ENCODE results near the gene TPBGL. TPM values are rescaled to one million over a fixed set of nuclear protein-coding genes. Genes with fewer than 3 reads are reported as not detected.

Gene TPBGL
- total RNA-seq, 2 donors from 2014 or later, result 0.26 TPM; not detected in 1

GRCh38 chr11:75262436-75262835 is 21.9 kb downstream of the TPBGL start:
- Histone ChIP-seq H3K27me3 (no peaks in the 10 kb centered on the region), H3K4me1 (no peaks in the 10 kb centered on the region), H3K9me3 (no peaks in the 10 kb centered on the region), H3K27ac (no peak overlapping the region), H3K4me3 (no peak overlapping the region), H3K36me3 (replicated peaks in 1 of 2; ENCODE audit: insufficient read depth in 1 of 2, low read depth in 2 of 2) (peaks cover 0 to 2% of the 10 kb centered on the region in 2 donors)
- no peak for ATAC-seq
- TF ChIP-seq CTCF (IDR thresholded peaks at IDR 0.05), result no peak
- WGBS, 2 donors, result 57 to 76% methylated on average over 3 to 4 of the region's 4 CpGs
- intact Hi-C loops (cut with DNase I), result no loop called here
- no peak for DNase-seq

GRCh38 chr11:75262961-75263852 is 22.6 kb downstream of the TPBGL start:
- Histone ChIP-seq H3K27me3 (no peaks in the 10 kb centered on the region), H3K9me3 (no peaks in the 10 kb centered on the region), H3K4me3 (no peak overlapping the region), H3K36me3 (replicated peaks in 1 of 2; ENCODE audit: insufficient read depth in 1 of 2, low read depth in 2 of 2) (peaks cover 0 to 2% of the 10 kb centered on the region in 2 donors), H3K27ac (no peak overlapping the region), H3K4me1 (no peaks in the 10 kb centered on the region)
- intact Hi-C loops (cut with DNase I), result no loop called here
- DNase-seq, result no peak
- TF ChIP-seq CTCF (IDR thresholded peaks at IDR 0.05), result no peak
- TF ChIP-seq POLR2A (IDR thresholded peaks at IDR 0.05), result no peak
- no peak for ATAC-seq
- WGBS, 2 donors, result 70 to 82% methylated on average over 8 to 17 of the region's 17 CpGs

- intact Hi-C loops (cut with DNase I), result no loop called here
- peaks cover 0 to 4% of the 10 kb centered on the region in 2 donors for H3K36me3 ChIP-seq (replicated peaks in 1 of 2; ENCODE audit: insufficient read depth in 1 of 2, low read depth in 2 of 2)
- TF ChIP-seq CTCF (IDR thresholded peaks at IDR 0.05) (no peak), POLR2A (IDR thresholded peaks at IDR 0.05) (no peak)
- no peaks in the 10 kb centered on the region for H3K4me1 ChIP-seq
- ATAC-seq, result no peak
- no peak for DNase-seq
- no peak overlapping the region for H3K4me3 ChIP-seq
- H3K27ac ChIP-seq, result no peak overlapping the region
- no peaks in the 10 kb centered on the region for H3K27me3 ChIP-seq
- WGBS, 2 donors, result 62 to 88% methylated on average over 4 of the region's 4 CpGs
- H3K9me3 ChIP-seq, result no peaks in the 10 kb centered on the region
Observed at GRCh38 chr11:75263944-75264349, 23.4 kb downstream of the TPBGL start.

GRCh38 chr11:75264356-75264755 is 23.8 kb downstream of the TPBGL start:
- ATAC-seq (no peak), DNase-seq (no peak)
- Histone ChIP-seq H3K4me1 (no peaks in the 10 kb centered on the region), H3K9me3 (no peaks in the 10 kb centered on the region), H3K27ac (no peak overlapping the region), H3K27me3 (no peaks in the 10 kb centered on the region), H3K4me3 (no peak overlapping the region), H3K36me3 (replicated peaks in 1 of 2; ENCODE audit: insufficient read depth in 1 of 2, low read depth in 2 of 2) (peaks cover 0 to 4% of the 10 kb centered on the region in 2 donors)
- TF ChIP-seq CTCF (IDR thresholded peaks at IDR 0.05) (no peak), POLR2A (IDR thresholded peaks at IDR 0.05) (no peak)
- intact Hi-C loops (cut with DNase I), result no loop called here

- H3K27me3 ChIP-seq, result no peaks in the 10 kb centered on the region
- H3K9me3 ChIP-seq, result no peaks in the 10 kb centered on the region
- no peak overlapping the region for H3K27ac ChIP-seq
- no peak overlapping the region for H3K4me3 ChIP-seq
- H3K4me1 ChIP-seq, result no peaks in the 10 kb centered on the region
- intact Hi-C loops (cut with DNase I), result no loop called here
- WGBS, 2 donors, result 93 to 94% methylated on average over 5 to 6 of the region's 6 CpGs
- no peak for TF ChIP-seq POLR2A (IDR thresholded peaks at IDR 0.05)
- no peak for TF ChIP-seq CTCF (IDR thresholded peaks at IDR 0.05)
- ATAC-seq (no peak), DNase-seq (no peak)
- H3K36me3 ChIP-seq (replicated peaks in 1 of 2; ENCODE audit: insufficient read depth in 1 of 2, low read depth in 2 of 2), result peaks cover 0 to 4% of the 10 kb centered on the region in 2 donors
Observed at GRCh38 chr11:75264971-75265370, 24.4 kb downstream of the TPBGL start.
